GM21825 (cell line): Measurements from ENCODE around the gene CADM1.

ENCODE experiments used
- ATAC-seq: cut with Tn5 transposase; IDR thresholded peaks from one replicate; pipeline ENCODE4 v1.9.1; 2021; ENCODE audit warnings: mild to moderate bottlenecking, moderate library complexity; ENCODE audit not compliant: unreplicated experiment

The CADM1 gene

GRCh38 chr11:115290893-115291292 is 213.3 kb downstream of the CADM1 start:
- ATAC-seq: no peak

GRCh38 chr11:115290479-115290878 is 213.7 kb downstream of the CADM1 start:
- no peak for ATAC-seq

DNA sequence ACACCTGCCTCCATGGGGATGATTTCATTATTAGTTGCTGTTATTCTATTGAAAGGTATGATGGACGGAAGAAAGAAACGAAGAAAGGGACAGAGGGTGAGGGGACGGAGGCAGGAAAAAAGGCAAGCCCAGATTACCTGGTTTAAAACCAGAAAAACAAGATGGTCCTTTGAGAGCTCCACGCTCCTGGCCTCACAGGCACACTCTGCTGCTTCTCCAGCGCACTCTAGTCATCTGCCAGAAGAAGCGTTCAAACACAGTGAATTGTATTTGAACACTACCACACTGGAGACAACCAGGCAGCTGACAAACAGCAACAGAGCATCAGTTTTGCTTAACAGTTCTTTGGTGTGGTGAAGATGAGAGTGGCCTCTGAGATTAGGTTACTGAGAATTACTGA is 216.9 kb downstream of the CADM1 start:
- ATAC-seq: no peak

- ATAC-seq: no peak
These were observed 217.6 kb downstream of the CADM1 start for GRCh38 chr11:115286614-115287013.

GRCh38 chr11:115284773-115285172 is 219.4 kb downstream of the CADM1 start:
- no peak for ATAC-seq

DNA sequence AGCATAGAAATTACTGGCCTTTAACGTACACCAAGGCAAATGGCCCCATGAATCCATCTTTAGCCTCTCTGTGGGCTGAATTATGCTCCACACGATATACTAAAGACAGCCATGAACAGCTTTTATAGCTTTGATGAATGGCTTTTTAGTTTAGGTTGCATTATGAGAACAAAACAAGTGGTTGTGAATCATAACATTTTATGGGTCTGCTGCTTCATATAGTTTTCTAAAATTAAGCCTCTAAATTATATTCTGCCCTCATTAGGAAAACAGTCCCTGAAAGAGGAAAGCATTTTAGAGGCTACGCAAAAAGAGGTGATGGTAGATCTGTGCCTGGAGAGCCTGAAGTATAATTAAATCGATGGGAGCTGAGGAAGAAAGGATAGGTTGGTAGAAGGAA is 221.3 kb downstream of the CADM1 start:
- ATAC-seq: no peak

DNA sequence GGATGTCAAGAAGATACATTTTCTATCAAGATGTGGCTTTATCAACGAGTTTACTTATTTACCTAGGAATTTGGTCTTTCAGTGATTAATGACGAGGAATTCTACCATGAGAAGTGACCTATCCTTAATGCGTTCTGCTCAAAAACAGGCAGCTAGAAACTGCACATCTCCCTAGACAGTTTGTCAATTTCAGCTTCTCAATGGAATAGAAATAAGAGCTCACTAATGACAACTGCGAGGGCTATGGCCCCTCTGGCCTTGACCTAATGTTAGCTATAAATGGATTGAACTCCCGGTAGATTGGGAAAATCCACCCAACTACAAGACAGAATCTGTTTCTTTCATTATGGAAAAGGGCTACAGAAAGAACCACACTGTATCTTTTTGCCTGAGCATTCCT is 223.4 kb downstream of the CADM1 start:
- ATAC-seq: no peak

DNA sequence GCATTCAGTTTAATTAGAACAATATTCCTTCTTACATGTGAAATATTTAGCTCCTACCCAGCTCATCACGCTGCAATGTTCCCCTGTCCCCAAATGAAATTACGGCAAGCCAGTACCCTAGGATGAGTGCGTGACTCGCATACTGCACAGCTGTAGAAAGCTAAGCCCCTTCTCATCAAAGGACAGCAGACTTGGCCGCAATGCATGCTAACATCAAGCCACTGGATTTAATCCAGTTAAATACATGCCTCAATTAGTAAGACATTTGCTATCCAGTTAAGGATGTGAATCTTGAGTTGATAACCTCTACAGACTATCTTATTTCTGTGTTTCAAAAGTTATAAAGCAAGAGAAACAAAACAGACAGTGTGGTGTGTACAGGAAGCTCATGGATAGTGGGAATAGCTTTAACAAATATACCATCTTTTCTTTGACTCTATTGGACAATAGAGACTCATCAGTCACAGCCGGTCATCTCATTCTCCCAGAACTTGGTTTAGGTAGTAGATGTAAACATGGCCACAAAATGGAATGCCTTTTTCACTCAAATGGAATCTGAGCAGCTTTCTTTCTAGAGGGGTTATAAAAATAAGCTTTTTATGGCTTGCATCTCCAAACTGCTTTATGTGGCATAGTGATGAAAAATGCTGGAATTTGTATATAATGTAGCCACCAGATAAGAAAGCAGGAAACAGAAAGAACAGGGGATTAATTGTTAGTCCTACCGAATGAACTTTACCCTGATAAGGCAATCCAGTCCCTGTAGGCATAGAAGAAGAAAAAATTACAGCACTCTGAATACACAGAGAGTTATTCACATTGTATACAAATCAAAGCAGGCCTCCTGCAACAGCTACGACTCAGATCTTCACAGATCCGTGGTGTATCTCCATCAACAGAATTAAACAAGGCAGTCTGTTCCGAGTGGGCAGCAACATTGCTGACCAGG is 224.1 kb downstream of the CADM1 start:
- no peak for ATAC-seq

- no peak for ATAC-seq
These were observed 227.4 kb downstream of the CADM1 start for GRCh38 chr11:115276799-115277198.

DNA sequence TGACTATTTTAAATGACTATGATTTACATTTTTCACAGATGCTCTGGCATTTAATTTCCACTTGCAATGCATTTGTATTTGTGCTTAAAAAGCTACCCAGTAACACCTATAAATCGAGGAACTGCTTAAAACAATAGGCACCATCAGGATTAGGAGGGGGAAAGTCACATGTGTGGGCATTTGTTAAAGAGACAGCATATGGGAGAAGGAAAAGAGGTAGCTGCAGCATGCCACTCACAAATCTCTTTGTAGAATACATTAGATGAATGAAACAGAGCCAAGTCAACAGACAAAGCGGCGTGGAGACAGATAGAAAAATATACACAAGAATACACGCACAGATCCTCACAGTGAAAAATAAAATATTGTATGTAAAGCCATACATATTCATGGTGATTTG is 228.0 kb downstream of the CADM1 start:
- no peak for ATAC-seq

DNA sequence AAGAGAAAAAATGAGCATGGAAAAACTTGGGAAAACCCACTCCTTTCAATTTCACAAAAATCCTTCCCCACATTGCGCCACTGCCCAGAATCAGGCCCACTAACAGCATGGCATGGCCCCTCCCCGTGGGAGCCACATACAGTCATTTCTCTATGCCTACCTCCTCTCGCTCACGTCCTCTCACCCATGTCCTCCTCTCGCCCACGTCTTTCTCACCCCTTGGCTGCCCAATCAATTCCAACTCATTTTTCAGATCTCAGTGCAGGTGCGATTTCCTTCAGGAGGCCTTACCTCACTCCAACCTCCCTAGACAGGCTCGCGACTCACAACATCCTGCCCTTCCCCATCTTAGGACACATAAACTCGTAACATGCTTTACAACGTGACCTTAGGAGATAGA is 229.2 kb downstream of the CADM1 start:
- no peak for ATAC-seq

DNA sequence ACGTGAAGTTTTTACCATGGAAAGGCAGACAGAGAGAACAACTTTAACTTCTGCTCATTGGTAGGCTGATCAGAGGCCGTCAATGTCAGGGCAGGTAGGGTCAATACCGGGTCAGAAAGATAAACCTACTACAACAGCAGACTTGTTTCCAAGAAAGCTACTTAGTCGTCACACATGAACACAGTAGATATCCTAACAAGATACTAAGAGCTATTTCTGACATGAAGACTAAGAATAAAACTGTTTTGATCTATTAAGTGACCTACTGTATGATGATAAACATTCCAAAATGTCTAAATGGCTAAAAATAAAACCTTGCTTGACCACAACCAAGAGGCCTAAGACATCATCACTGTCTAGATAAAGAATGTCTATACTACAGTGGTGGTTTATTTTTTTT is 231.3 kb downstream of the CADM1 start:
- no peak for ATAC-seq

- no peak for ATAC-seq
These were observed 232.6 kb downstream of the CADM1 start for GRCh38 chr11:115271643-115272042.

DNA sequence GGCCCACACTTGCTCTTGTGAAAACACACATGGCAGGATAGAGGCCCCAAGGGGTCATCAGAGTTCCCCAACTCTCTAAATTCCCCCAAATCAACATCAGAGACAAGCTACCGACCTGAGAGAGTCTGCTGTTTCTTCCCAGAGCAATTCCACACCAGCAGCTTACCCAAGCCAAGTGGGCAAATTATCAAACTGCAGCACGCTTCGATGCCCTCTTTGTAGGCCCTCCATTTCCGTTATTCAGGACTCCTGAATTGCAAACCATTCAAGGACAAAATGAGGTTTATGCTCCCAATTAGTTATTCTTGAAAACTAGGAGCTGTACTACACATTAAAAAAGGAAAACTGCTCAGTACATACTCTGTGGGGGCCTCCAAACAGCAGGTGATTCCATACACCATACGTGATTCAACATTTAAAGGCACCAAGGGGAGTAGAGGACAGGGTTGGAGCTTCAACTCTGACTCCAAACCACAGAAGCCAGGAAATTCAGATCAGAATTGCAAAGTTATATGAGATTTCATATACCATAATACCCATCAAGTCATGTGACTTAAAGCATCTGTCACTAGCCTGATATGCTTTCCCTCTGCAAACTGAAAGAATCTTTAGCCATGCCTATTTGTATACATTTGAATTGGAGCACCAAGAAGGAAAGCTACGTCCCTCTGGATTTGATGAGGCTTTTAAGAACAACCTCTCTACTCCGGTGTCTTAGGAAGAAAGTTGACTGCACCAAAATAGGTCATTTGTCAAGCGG is 234.8 kb downstream of the CADM1 start:
- no peak for ATAC-seq

- ATAC-seq: no peak
These were observed 236.3 kb downstream of the CADM1 start for GRCh38 chr11:115267871-115268270.

GRCh38 chr11:115267238-115267781 is 236.9 kb downstream of the CADM1 start:
- ATAC-seq: no peak

DNA sequence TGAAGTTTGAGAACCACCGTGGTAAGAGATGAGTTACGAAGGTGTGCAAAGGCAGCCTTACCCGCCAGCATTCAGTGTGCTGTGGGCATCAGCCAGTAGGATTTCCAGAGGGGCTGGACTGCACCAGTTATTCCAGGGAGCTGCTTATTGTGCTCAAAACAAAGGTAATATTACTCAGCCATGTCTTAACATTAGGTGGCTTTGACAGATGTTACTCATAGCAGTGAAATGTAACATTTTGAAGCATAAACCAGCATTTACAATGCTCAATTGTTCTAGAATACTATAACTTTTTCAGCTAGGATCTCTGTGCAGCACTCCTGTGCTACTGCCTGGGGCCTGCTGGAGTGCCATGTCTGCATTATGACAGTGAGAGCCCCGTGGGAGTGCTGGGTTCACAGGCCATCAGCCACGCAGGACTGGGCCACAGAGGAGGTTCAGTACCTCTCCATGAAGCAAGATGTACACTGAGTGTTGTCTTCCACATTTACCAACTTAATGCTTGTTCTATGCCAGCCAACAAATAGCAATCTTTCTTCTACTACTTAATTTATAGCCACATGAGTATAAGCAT is 238.1 kb downstream of the CADM1 start:
- no peak for ATAC-seq

DNA sequence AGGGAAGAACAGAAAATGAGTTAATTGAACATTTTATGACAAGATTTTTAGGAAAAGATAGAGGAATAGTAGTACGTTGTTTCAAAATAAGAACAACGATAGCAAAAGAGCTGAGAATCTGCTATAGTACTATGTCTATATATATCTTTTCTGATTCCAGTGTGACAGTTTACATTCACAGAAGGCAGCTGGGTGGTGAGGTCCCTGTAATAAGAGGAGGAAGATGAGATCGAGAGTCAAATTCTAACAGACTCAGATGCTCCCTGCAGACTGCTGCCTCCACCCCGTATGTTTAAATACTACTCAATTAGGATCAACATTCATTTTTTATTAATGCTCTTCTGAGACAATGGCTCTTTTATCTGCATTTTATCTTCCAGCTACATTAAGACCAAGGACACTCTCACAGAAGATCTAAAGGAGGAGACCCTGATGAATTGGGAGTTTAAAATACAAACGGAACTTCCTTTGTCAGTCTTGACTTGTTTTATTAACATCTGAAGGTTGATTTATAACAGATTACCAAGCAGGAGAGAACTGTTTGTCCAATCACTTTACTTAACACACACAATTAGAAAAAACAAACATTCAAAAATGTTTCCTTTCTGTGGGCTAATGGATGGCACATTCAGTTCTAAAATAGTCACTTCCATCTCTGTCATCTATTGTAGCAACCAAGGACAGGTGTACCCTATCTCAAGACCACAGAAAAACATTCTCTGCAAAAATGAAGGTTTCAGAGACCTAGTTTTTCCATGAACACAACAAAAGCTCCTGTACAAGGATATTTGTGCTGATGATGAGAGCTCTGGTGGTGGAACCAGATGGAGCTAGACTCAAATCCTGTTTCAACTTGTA is 240.2 kb downstream of the CADM1 start:
- ATAC-seq: no peak

DNA sequence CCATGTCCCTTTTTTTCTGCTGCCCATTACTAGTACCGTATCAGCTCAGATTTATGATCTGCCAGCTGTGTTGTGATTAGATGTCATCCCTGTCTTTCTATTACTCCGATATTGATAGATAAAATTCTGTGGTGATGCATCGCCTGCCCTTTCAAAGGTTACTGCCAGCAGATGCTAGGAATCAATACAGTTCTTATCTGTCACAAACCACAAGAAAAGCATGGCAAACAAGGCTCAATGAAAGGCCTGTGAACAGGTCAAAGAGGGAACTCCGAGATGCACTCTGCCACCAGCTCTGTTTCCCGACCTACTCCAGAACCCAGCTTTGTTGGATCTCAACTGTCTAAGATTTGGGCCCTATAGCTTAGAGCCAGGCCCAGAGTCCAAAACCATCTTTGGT is 246.0 kb downstream of the CADM1 start:
- no peak for ATAC-seq

DNA sequence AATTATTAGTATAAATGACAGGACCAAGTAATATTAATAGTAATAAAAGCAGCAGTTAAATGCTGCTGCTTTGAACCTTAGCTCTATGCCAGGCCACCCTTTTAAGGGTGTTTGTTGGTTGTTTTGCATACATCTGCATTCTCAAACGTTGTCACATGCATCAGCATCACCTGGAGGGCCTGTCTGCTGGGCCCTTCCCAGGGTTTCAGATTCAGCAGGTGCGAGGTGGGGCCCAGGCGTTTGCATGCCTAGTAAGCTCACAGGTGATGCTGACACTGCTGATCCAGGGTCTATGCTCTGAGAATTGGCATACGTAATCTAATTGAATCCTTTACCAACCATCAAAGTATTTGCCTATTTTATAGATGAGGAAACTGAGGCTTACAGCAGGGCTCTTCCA is 246.5 kb downstream of the CADM1 start:
- no peak for ATAC-seq

GRCh38 chr11:115257270-115257669 is 246.9 kb downstream of the CADM1 start:
- ATAC-seq: no peak
